ENCODE measurements around the gene AOX1. TPM values are rescaled to one million over a fixed set of nuclear protein-coding genes. Genes with fewer than 3 reads are reported as not detected.

AOX1 gene
- total and polyA plus RNA-seq, 8 donors, result 6.4 to 303 (median 10.6) TPM

Other genes with a start within 250 kb of the AOX1 start
- gene KCTD18, start 75.9 kb upstream of the AOX1 start, total RNA-seq, result 10 to 100 TPM in 4 of 5 donors, 1 to 10 TPM in 1; 1.2 to 22.9 (median 15.4) TPM
- gene KCTD18, start 75.9 kb upstream of the AOX1 start, polyA plus RNA-seq, result 10 to 100 TPM in 2 of 3 donors, 1 to 10 TPM in 1; 7.2 to 17.9 (median 10.6) TPM
- 1 to 10 TPM in 4 of 5 donors, under 1 TPM in 1; 0.58 to 6.7 (median 3.7) TPM for gene SGO2, start 59.8 kb upstream of the AOX1 start, total RNA-seq
- 1 to 10 TPM in 2 of 3 donors, under 1 TPM in 1; 0.92 to 1.3 (median 1.1) TPM for gene SGO2, start 59.8 kb upstream of the AOX1 start, polyA plus RNA-seq
- 100 to 1,000 TPM in 4 of 5 donors, 10 to 100 TPM in 1; 32.4 to 530 (median 197) TPM for gene BZW1, start 225.9 kb downstream of the AOX1 start, total RNA-seq
- 10 to 100 TPM; 31.0 to 88.6 (median 84.7) TPM for gene BZW1, start 225.9 kb downstream of the AOX1 start, polyA plus RNA-seq